GM12878 (cell line): ENCODE results near the gene FZR1. TPM values are rescaled to one million over a fixed set of nuclear protein-coding genes. Genes with fewer than 3 reads are reported as not detected.

Experiments
- ATAC-seq: fragments of 200-7000 bp; cut with Tn5 transposase; 3 replicates; pipeline ENCODE4 v1.9.1; 2020; ENCODE audit warnings: mild to moderate bottlenecking, moderate library complexity
- BruUV-seq: library from RNA; stranded (reverse); fragments of 400-500 nt; replicated peaks from 2 replicates; lab custom pipeline; 2021; lab: Mats Ljungman, UMichigan
- CTCF ChIA-PET: fragments of 300-600 bp; sonication (Branson Sonifier 250); formaldehyde crosslinking; extraction: SDS; loops from one replicate; lab custom pipeline; 2021; ENCODE audit warnings: inconsistent platforms; lab: Yijun Ruan, JAX
- POLR2A ChIA-PET: fragments of 350-600 bp; formaldehyde crosslinking; extraction: SDS; loops from one replicate; lab custom pipeline; 2021; ENCODE audit warnings: inconsistent platforms; lab: Charles Lee
- RAD21 ChIA-PET: fragments of 300-600 bp; sonication (Branson Sonifier 250); formaldehyde crosslinking; loops from one replicate; lab custom pipeline; 2023; ENCODE audit warnings: antibody characterized with exemption; ENCODE audit not compliant: unreplicated experiment; lab: Charles Lee
- SMC1A ChIA-PET: fragments of 300-600 bp; sonication (Branson Sonifier 250); formaldehyde crosslinking; loops from one replicate; lab custom pipeline; 2023; ENCODE audit not compliant: unreplicated experiment, uncharacterized antibody; lab: Charles Lee
- DNase-seq: peaks from one replicate; pipeline ENCODE4 v3.0.0-alpha.2; 2011; ENCODE audit warnings: low read depth, low spot score
- FAIRE-seq: peaks from 3 replicates; lab custom pipeline; 2011; peaks lifted over from hg19 to GRCh38; lab: Jason Lieb, UNC
- H2AFZ ChIP-seq: 2 replicates; pipeline ENCODE4 v1.6.0; 2011; ENCODE audit warnings: low read depth, low read length, control low read depth; ENCODE audit not compliant: control insufficient read depth
- H3K27ac ChIP-seq: 2 replicates; pipeline ENCODE4 v1.5.1; 2011; ENCODE audit warnings: control low read depth; ENCODE audit not compliant: control insufficient read depth, insufficient read depth
- H3K27me3 ChIP-seq, 2 experiments: replicated peaks in 1 of 2; 2 replicates each; pipeline versions ENCODE4 v1.6.0 to v1.6.1; 2011; ENCODE audit warnings: low read length in 1 of 2; ENCODE audit not compliant: control insufficient read depth in 2 of 2, insufficient read depth in 2 of 2
- H3K36me3 ChIP-seq, 2 experiments: 2 replicates each; pipeline ENCODE4 v1.5.1; 2011; ENCODE audit warnings: low read length in 1 of 2; ENCODE audit not compliant: control insufficient read depth in 2 of 2, insufficient read depth in 2 of 2
- H3K4me1 ChIP-seq: 2 replicates; pipeline ENCODE4 v1.6.1; 2011; ENCODE audit warnings: mild to moderate bottlenecking, low read length, moderate library complexity, mixed read lengths; ENCODE audit not compliant: control insufficient read depth, insufficient read depth
- H3K4me2 ChIP-seq: 2 replicates; pipeline ENCODE4 v1.6.0; 2011; ENCODE audit warnings: control low read depth; ENCODE audit not compliant: control insufficient read depth, insufficient read depth
- H3K4me3 ChIP-seq: fragments of 200-600 bp; sonication (generic); 2 replicates; pipeline ENCODE4 v1.5.1; 2016
- H3K79me2 ChIP-seq: 2 replicates; pipeline ENCODE4 v1.6.0; 2011; ENCODE audit warnings: low read length; ENCODE audit not compliant: control insufficient read depth, insufficient read depth
- H3K9ac ChIP-seq: 2 replicates; pipeline ENCODE4 v1.8.0; 2011; ENCODE audit warnings: low read length, control low read depth, mixed read lengths; ENCODE audit not compliant: control insufficient read depth, insufficient read depth
- H3K9me3 ChIP-seq: replicated peaks from 3 replicates; pipeline ENCODE4 v1.5.1; 2011; ENCODE audit warnings: mild to moderate bottlenecking, low read length; ENCODE audit not compliant: control insufficient read depth, insufficient read depth
- H4K20me1 ChIP-seq: 2 replicates; pipeline ENCODE4 v1.6.0; 2011; ENCODE audit not compliant: control insufficient read depth, insufficient read depth
- FOS ChIP-seq: IDR thresholded peaks from 3 replicates; pipeline ENCODE4 v1.6.1; 2011; ENCODE audit warnings: borderline replicate concordance; ENCODE audit not compliant: insufficient read length; ENCODE audit errors: extremely low read depth
- KLF5 ChIP-seq: fragments of 450-650 bp; IDR thresholded peaks from 2 replicates; pipeline ENCODE4 v1.6.1; 2014; ENCODE audit warnings: mild to moderate bottlenecking; ENCODE audit not compliant: partially characterized antibody
- NFYB ChIP-seq: IDR thresholded peaks from 2 replicates; pipeline ENCODE4 v1.6.1; 2011; ENCODE audit warnings: low read depth, mild to moderate bottlenecking, low read length, improper control_type of control experiment, moderate library complexity; ENCODE audit not compliant: insufficient read depth
- POLR2A ChIP-seq: IDR thresholded peaks from 2 replicates; pipeline ENCODE4 v1.6.1; 2011; ENCODE audit warnings: low read depth, mild to moderate bottlenecking, low read length
- RFX5 ChIP-seq: IDR thresholded peaks from 2 replicates; pipeline ENCODE4 v1.6.1; 2011; ENCODE audit warnings: low read depth, low read length, improper control_type of control experiment
- ZNF207 ChIP-seq: fragments of 450-650 bp; IDR thresholded peaks from 2 replicates; pipeline ENCODE4 v1.6.1; 2014; ENCODE audit warnings: antibody characterized with exemption, mild to moderate bottlenecking, borderline replicate concordance
- WGBS: methylation state at CpG from one replicate; pipeline ENCODE4 v1.1.6; 2016; ENCODE audit warnings: low lambda C conversion rate; ENCODE audit not compliant: insufficient replicate concordance, insufficient coverage; ENCODE audit errors: missing lambda C conversion rate; 5-methylcytosine and 5-hydroxymethylcytosine counted together
- in situ Hi-C: fragments of 300-500 bp; cut with MboI; formaldehyde crosslinking; loops from 9 replicates; pipeline ENCODE4 v1.14.3; 2018; ENCODE audit warnings: mixed read lengths
- intact Hi-C: fragments of 100-400 bp; cut with micrococcal nuclease; formaldehyde crosslinking; loops from one replicate; pipeline ENCODE4 v1.14.2; 2022; ENCODE audit not compliant: unreplicated experiment
- polyA plus RNA-seq, 11 experiments: library from polyadenylated mRNA; depleted of rRNA in 4 of 11; unstranded in 6 of 11; stranded (reverse) in 5 of 11; fragments of >200 nt; fragmentation: Nextera tagmentation in 4 of 11; fragmentation: Illumina TruSeq in 1 of 11; extraction: Ambion mirVana in 4 of 11; extraction: Trizol in 1 of 11; gene quantifications; 1 replicate in 1 of 11; 2 replicates in 10 of 11; pipeline versions ENCODE4 v1.2.1 to v1.2.3, GENCODE V29; 2011 to 2016; ENCODE audit warnings: inconsistent platforms in 2 of 11, missing spikeins in 2 of 11, low read depth in 1 of 11
- total RNA-seq, 4 experiments: library from RNA; depleted of rRNA in 3 of 4; stranded (reverse); fragments of >200 nt in 3 of 4; fragmentation: Illumina TruSeq in 1 of 4; extraction: Trizol in 1 of 4; gene quantifications; 2 replicates each; pipeline versions ENCODE4 v1.2.1 to v1.2.3, GENCODE V29; 2013 to 2021

The FZR1 gene
- total and polyA plus RNA-seq, 10 of the 15 experiments (the other 5 are each of a cell fraction or from before 2014, with no cell fraction given): 0.11 to 44.2 (median 29.3) TPM

- TF ChIP-seq FOS: no peak
Observed at GRCh38 chr19:3510727-3511126, 4.6 kb downstream of the FZR1 start (continued).

- in situ Hi-C loops (no loop called here), intact Hi-C loops (no loop called here)
- H4K20me1 ChIP-seq: no peaks in the 10 kb centered on the region
- peaks cover 12% of the 10 kb centered on the region; the same call in 1 of the 2 replicates for H3K4me1 ChIP-seq
- POLR2A ChIA-PET: no interaction called here
- H3K36me3 ChIP-seq: peaks cover 0 to 1% of the 10 kb centered on the region in 2 experiments; a peak in 3 of 4 replicates
- RAD21 ChIA-PET: no interaction called here
- H2AFZ ChIP-seq: no peak overlapping the region
- H3K9ac ChIP-seq: no peak overlapping the region
- H3K4me3 ChIP-seq: no peak overlapping the region
- FAIRE-seq: no peak
- SMC1A ChIA-PET: no interaction called here
- BruUV-seq: no TSS peak
- H3K79me2 ChIP-seq: peaks cover 42% of the 10 kb centered on the region
- TF ChIP-seq POLR2A (peak; percentile 29; the same call in 1 of the 2 replicates), RFX5 (no peak)
- no peak for ATAC-seq
- DNase-seq: no peak
- 93% methylated on average over 26 of the region's 26 CpGs for WGBS
- H3K4me2 ChIP-seq: no peak overlapping the region
- no peak overlapping the region for H3K27ac ChIP-seq
- H3K9me3 ChIP-seq: no peaks in the 10 kb centered on the region
- no peaks in the 10 kb centered on the region for H3K27me3 ChIP-seq
- CTCF ChIA-PET: no interaction called here
Observed at GRCh38 chr19:3511506-3512251, 5.6 kb downstream of the FZR1 start.

GRCh38 chr19:3512562-3513228 is 6.6 kb downstream of the FZR1 start:
- Histone ChIP-seq H3K4me3 (no peak overlapping the region), H2AFZ (no peak overlapping the region), H3K79me2 (peaks cover 32% of the 10 kb centered on the region), H3K9ac (no peak overlapping the region), H3K4me2 (no peak overlapping the region), H3K36me3 (peaks cover 0 to 1% of the 10 kb centered on the region in 2 experiments; a peak in 3 of 4 replicates), H3K27ac (no peak overlapping the region), H3K9me3 (no peaks in the 10 kb centered on the region), H3K27me3 (no peaks in the 10 kb centered on the region), H3K4me1 (peaks cover 9% of the 10 kb centered on the region; the same call in 1 of the 2 replicates), H4K20me1 (no peaks in the 10 kb centered on the region)
- ChIA-PET SMC1A (no interaction called here), CTCF (no interaction called here), RAD21 (no interaction called here), POLR2A (no interaction called here)
- ATAC-seq (no peak), FAIRE-seq (no peak), DNase-seq (no peak)
- BruUV-seq: no TSS peak
- WGBS: 91% methylated on average over 17 of the region's 17 CpGs
- TF ChIP-seq NFYB (no peak), KLF5 (no peak), ZNF207 (no peak)
- in situ Hi-C loops: no loop called here
- intact Hi-C loops: no loop called here
